T-cell (primary cell): ENCODE results near the gene ZNF830. TPM values are rescaled to one million over a fixed set of nuclear protein-coding genes. Genes with fewer than 3 reads are reported as not detected.

ENCODE experiments used
- total RNA-seq, 35 experiments: library from RNA in 6 of 35; stranded (reverse) in 6 of 35; fragments of 120-200 nt in 1 of 35; gene quantifications; one replicate each; pipeline versions ENCODE4 v1.2.1 to v1.2.4 and lab custom pipeline; 2013 to 2026

Gene ZNF830
- total RNA-seq, 5 donors from 2014 or later (not counting 1 experiment from before 2014, with no cell fraction given) = 35.4 to 42.3 (median 38.0) TPM

Other genes with a start within 250 kb of the ZNF830 start
- gene CCT6B, start 80 bp upstream of the ZNF830 start, total RNA-seq = 1 to 10 TPM; 1.3 to 3.2 (median 2.4) TPM
- 10 to 100 TPM; 42.7 to 52.7 (median 49.8) TPM for gene LIG3, start 19.0 kb downstream of the ZNF830 start, total RNA-seq
- gene RFFL, start 102.2 kb downstream of the ZNF830 start, total RNA-seq = 10 to 100 TPM; 51.3 to 80.2 (median 74.1) TPM
- gene RAD51D, start 158.3 kb downstream of the ZNF830 start, total RNA-seq = 10 to 100 TPM; 14.6 to 29.9 (median 19.0) TPM
- gene FNDC8, start 160.1 kb downstream of the ZNF830 start, total RNA-seq = not detected
- gene NLE1, start 180.8 kb downstream of the ZNF830 start, total RNA-seq = 10 to 100 TPM; 12.3 to 29.1 (median 17.8) TPM
- under 1 TPM; 0.13 to 0.50 (median 0.26) TPM for gene UNC45B, start 186.3 kb downstream of the ZNF830 start, total RNA-seq
- gene SLC35G3, start 232.9 kb downstream of the ZNF830 start, total RNA-seq = not detected